HL-60 (cell line): Measurements from ENCODE around the gene RPN2.

Experiments
- DNase-seq, 2 experiments: peaks; one replicate each; pipeline ENCODE4 v3.0.0-alpha.2; 2010 to 2020; ENCODE audit warnings: low read depth in 1 of 2, low spot score in 1 of 2
- H3K27ac ChIP-seq: fragments of 250-450 bp; sonication (Bioruptor Pico); replicated peaks from 2 replicates; pipeline ENCODE4 v1.5.1; 2020; ENCODE audit warnings: mild to moderate bottlenecking, moderate library complexity
- H3K27me3 ChIP-seq: fragments of 250-450 bp; sonication (Bioruptor Pico); 2 replicates; pipeline ENCODE4 v1.5.1; 2021; ENCODE audit warnings: mild to moderate bottlenecking, moderate library complexity; ENCODE audit not compliant: insufficient read depth, poor library complexity, severe bottlenecking
- H3K4me3 ChIP-seq: replicated peaks from 2 replicates; pipeline ENCODE4 v1.5.1; 2011; ENCODE audit warnings: mild to moderate bottlenecking, control low read depth, low read length; ENCODE audit not compliant: insufficient read depth
- CTCF ChIP-seq: IDR thresholded peaks from one replicate; pipeline ENCODE4 v1.5.1; 2011; ENCODE audit warnings: low read length, control low read depth, inconsistent platforms; ENCODE audit not compliant: insufficient read depth
- GABPA ChIP-seq: IDR thresholded peaks from 2 replicates; pipeline ENCODE4 v1.6.1; 2012; ENCODE audit warnings: low read depth
- POLR2AphosphoS5 ChIP-seq: IDR thresholded peaks from 2 replicates; pipeline ENCODE4 v1.6.1; 2012; ENCODE audit warnings: low read depth
- REST ChIP-seq: IDR thresholded peaks from 2 replicates; pipeline ENCODE4 v1.6.1; 2012; ENCODE audit warnings: low read depth; ENCODE audit not compliant: insufficient replicate concordance
- SPI1 ChIP-seq: IDR thresholded peaks from 2 replicates; pipeline ENCODE4 v1.6.1; 2012; ENCODE audit warnings: low read depth, mild to moderate bottlenecking, borderline replicate concordance

RPN2 gene

DNA sequence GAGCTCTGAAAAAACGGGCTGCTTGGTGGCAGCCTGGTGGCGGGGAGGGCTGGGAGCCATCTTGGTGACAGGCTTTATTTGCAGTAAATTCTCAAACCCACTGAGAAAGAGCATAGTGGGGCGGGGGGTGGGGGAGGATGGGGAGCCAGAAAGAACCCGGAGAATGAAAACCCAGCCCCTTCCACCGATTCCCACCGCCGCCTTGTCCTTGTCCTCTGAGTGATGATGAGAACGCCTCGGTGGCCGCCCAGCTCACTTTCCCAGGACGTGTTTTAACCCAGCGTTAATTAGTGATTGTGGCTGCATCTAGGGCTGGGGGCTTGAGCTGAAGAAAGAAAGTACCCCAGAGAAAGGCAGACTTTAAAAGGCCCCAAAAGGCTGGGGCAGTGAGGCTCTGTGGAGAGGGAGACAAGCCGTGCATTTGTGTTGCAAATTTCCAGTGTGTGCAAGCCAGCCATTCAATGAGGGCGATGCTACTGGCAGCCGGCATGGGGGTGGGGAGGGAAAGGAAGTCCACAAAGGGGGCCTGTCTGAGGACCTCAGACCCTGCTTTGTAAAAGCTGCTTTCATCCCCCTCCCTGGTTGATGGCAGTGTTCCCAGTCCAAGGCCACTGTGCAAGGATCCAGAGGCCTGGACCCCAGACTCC lies 88.7 kb downstream of the RPN2 start:
- no peak for DNase-seq
- no peak overlapping the region for H3K27ac ChIP-seq

DNA sequence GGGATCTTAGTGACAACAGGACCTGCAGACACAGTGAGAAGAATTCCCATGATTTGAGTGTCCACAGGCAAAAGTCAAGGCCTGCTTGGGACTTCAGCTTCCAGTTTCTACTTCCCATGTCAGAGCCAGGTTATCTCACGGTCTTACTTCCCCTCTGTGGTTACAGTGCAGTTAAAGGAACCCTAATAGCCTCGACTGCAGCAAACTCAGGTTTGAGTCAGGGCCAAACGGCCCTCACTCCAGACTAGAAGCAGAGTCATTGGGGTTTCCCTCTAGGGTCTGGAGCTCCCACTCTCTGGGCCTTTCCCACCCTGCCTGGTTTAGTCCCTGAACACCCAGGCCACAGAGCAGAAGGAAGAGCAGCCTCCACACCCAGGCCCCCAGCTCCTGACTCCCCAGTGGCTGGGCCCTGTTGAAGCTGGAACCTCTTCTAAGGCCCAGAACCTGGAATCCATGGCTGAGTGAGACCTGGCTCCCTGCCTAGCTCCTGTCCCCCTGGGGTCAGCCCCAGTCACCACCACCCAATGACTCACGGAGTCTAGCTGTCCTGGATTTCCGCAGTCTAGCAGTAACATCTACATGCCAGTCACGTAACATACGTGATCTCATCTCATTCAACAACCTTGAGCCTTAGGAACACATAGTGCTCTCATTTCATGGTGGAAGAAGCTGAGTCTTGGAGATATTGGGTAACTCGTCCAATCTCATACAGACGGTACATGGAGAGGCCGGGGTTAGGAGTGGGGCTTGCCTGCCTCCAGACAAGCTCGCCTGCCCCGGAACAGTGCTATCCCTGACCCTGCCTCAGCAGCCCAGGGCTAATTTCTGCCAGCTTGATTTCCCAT lies 91.7 kb downstream of the RPN2 start:
- no peak overlapping the region for H3K4me3 ChIP-seq
- peak; percentile 71 to 89 for DNase-seq
- TF ChIP-seq GABPA (no peak), CTCF (no peak), REST (no peak), POLR2AphosphoS5 (peak; percentile 38; the same call in 1 of the 2 replicates), SPI1 (peak; percentile 77)
- H3K27me3 ChIP-seq = no peaks in the 10 kb centered on the region
- H3K27ac ChIP-seq = peak overlapping the region; percentile 73

More for the DNA sequence above, 88.7 kb downstream of the RPN2 start:
- TF ChIP-seq CTCF (no peak), SPI1 (no peak), REST (no peak), GABPA (no peak), POLR2AphosphoS5 (no peak)
- Histone ChIP-seq H3K27me3 (no peaks in the 10 kb centered on the region), H3K4me3 (no peak overlapping the region)

DNA sequence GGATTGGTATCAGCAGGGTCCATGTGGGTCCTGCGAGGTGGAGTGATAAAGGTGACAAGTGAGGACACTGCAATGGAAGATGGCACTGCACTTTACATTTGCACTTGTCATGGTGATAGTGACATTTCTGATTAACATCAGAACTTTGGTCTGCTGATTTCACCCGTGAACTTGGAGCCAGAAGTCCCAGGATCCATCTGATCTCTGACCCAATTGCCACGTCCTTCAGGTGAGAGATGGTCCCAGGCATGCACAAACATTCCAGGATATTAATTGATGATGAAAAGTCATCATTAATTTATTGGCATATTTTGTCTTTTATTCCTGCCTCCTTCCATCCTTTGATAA lies 92.3 kb downstream of the RPN2 start:
- Histone ChIP-seq H3K4me3 (no peak overlapping the region), H3K27ac (peak overlapping the region; percentile 73), H3K27me3 (no peaks in the 10 kb centered on the region)
- DNase-seq = no peak
- no peak for TF ChIP-seq REST
- TF ChIP-seq POLR2AphosphoS5 = no peak
